Skeletal muscle tissue (tissue), 4 donors: ENCODE data around the gene ETV6. TPM values are rescaled to one million over a fixed set of nuclear protein-coding genes. Genes with fewer than 3 reads are reported as not detected.

Experiments
- H3K27ac ChIP-seq: one replicate; pipeline ENCODE4 v1.7.0; 2013; ENCODE audit warnings: mild to moderate bottlenecking, low read depth, low read length, inconsistent platforms
- H3K27me3 ChIP-seq, 3 donors: one replicate each; pipeline ENCODE4 v1.7.0; 2013; ENCODE audit warnings: low read length in 3 of 3; ENCODE audit not compliant: control insufficient read depth in 3 of 3, insufficient read depth in 3 of 3
- H3K36me3 ChIP-seq, 3 donors: one replicate each; pipeline ENCODE4 v1.7.0; 2013; ENCODE audit warnings: low read length in 3 of 3; ENCODE audit not compliant: control insufficient read depth in 3 of 3, insufficient read depth in 3 of 3
- H3K4me1 ChIP-seq, 3 donors: one replicate each; pipeline ENCODE4 v1.7.0; 2013; ENCODE audit warnings: low read length in 3 of 3, mild to moderate bottlenecking in 3 of 3; ENCODE audit not compliant: control insufficient read depth in 3 of 3, insufficient read depth in 3 of 3
- H3K4me3 ChIP-seq, 3 donors: one replicate each; pipeline ENCODE4 v1.7.0; 2013; ENCODE audit warnings: low read length in 3 of 3
- H3K9ac ChIP-seq, 3 donors: one replicate each; pipeline ENCODE4 v1.7.0; 2013; ENCODE audit warnings: low read length in 3 of 3, mild to moderate bottlenecking in 3 of 3, moderate library complexity in 2 of 3, low read depth in 1 of 3
- H3K9me3 ChIP-seq, 3 donors: one replicate each; pipeline ENCODE4 v1.7.0; 2013; ENCODE audit warnings: low read length in 3 of 3; ENCODE audit not compliant: control insufficient read depth in 3 of 3
- total RNA-seq: library from RNA; depleted of rRNA; stranded (reverse); fragments of >200 nt; gene quantifications from one replicate; pipeline ENCODE4 v1.2.3, GENCODE V29; 2014
- donor health status: Osteomylitis.

ETV6 gene
- total RNA-seq, 1 donor from 2014 or later, result 4.2 TPM

DNA sequence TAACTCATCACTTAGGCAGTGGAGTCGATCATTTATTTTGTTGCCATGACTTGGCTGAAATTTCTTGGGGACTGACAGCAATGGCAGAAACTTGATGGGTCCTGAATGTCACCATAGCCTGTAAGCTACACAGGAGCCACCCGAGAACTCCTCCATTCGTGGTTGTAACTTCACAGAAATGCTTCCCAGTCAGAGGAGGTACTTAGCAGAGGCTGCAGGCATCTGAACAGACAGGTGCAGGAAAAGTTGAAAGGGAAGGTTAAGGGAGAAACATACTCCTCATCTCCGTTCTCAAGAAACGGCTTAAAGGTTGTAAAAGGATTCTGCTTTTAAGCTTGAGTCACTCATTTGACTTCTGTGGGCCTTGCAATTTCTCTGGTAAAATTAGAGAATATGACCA, 47.7 kb downstream of the ETV6 start:
- H3K27ac ChIP-seq, result peak overlapping the region; percentile 4
- H3K9ac ChIP-seq, result no peak overlapping the region
- H3K36me3 ChIP-seq, result no peaks in the 10 kb centered on the region
- no peaks in the 10 kb centered on the region for H3K27me3 ChIP-seq
- no peak overlapping the region for H3K4me3 ChIP-seq
- H3K4me1 ChIP-seq, result peaks cover 4 to 18% (median 11%) of the 10 kb centered on the region in 3 donors
- H3K9me3 ChIP-seq, result no peaks in the 10 kb centered on the region

GRCh38 chr12:11697670-11698387, 48.4 kb downstream of the ETV6 start:
- Histone ChIP-seq H3K27me3 (no peaks in the 10 kb centered on the region), H3K9ac (no peak overlapping the region), H3K36me3 (no peaks in the 10 kb centered on the region), H3K4me1 (peaks cover 4 to 18% (median 11%) of the 10 kb centered on the region in 3 donors), H3K9me3 (no peaks in the 10 kb centered on the region), H3K4me3 (no peak overlapping the region), H3K27ac (peak overlapping the region; percentile 4)

GRCh38 chr12:11698729-11699128, 49.3 kb downstream of the ETV6 start:
- Histone ChIP-seq H3K27me3 (no peaks in the 10 kb centered on the region), H3K9me3 (no peaks in the 10 kb centered on the region), H3K4me1 (peaks cover 4 to 18% (median 11%) of the 10 kb centered on the region in 3 donors), H3K4me3 (no peak overlapping the region), H3K36me3 (no peaks in the 10 kb centered on the region), H3K9ac (no peak overlapping the region), H3K27ac (no peak overlapping the region)

DNA sequence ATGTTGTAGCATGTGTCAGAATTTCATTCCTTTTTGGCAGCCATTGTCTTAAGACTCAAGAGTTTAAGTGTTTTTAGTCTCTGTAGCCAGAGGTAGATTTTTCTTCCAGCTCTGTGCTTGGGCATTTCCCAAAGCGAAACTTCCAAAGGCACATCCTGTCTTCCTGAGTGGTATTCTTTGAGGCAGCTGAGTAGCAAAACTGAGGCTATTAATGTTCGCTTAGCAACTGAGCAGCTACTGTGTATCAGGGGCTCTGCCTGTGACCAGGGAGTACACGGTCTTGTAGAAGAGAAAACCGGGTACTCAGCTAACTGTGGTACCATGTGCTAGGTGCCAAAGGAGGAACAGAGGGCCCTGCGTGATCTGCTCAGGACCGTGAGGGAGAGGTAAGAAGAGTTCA, 52.0 kb downstream of the ETV6 start:
- H3K4me3 ChIP-seq, result no peak overlapping the region
- H3K27me3 ChIP-seq, result no peaks in the 10 kb centered on the region
- no peaks in the 10 kb centered on the region for H3K36me3 ChIP-seq
- peaks cover 0 to 11% (median 6%) of the 10 kb centered on the region in 3 donors for H3K4me1 ChIP-seq
- no peaks in the 10 kb centered on the region for H3K9me3 ChIP-seq
- no peak overlapping the region for H3K27ac ChIP-seq
- H3K9ac ChIP-seq, result no peak overlapping the region

DNA sequence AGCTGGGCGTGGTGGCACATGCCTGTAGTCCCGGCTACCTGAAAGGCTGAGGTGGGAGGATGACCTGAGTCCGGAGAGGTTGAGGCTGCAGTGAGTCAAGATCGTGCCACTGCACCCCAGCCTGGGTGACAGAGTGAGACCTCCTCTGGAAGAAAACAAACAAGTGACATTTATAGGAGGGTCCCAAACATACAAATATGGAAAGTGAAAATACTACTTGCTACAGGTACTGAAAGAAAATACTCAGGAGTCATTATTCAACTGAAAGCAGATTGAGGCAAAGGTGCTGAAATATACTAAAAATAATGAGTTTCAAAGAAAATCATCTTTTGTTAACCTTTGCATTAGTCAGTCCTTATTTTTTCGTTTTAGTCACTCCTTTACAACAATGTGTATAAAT, 53.5 kb downstream of the ETV6 start:
- H3K27me3 ChIP-seq, result no peaks in the 10 kb centered on the region
- no peak overlapping the region for H3K27ac ChIP-seq
- no peak overlapping the region for H3K9ac ChIP-seq
- H3K9me3 ChIP-seq, result no peaks in the 10 kb centered on the region
- no peak overlapping the region for H3K4me3 ChIP-seq
- H3K36me3 ChIP-seq, result no peaks in the 10 kb centered on the region
- peaks cover 0 to 16% (median 7%) of the 10 kb centered on the region in 3 donors for H3K4me1 ChIP-seq

DNA sequence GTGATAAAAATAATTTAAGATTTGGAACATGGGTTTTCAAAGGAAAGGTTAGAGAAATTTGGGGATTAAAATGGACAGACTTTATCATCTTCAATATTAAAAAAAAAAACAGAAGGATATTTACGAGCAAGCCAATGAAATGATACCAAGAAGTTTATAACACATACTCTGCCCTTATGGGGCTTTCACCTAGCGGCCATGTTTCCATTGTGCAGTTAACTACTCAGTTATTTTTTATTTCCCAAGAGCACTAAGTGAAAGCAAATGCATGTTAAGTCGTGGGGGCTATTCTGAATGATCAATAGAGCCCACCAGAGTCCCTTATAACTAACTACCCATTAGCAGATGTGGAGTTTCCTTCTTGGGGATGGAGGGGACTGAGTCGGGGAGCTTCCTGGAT, 53.9 kb downstream of the ETV6 start:
- Histone ChIP-seq H3K9me3 (no peaks in the 10 kb centered on the region), H3K27ac (no peak overlapping the region), H3K36me3 (no peaks in the 10 kb centered on the region), H3K27me3 (no peaks in the 10 kb centered on the region), H3K4me1 (peaks cover 3 to 19% (median 11%) of the 10 kb centered on the region in 3 donors), H3K9ac (no peak overlapping the region), H3K4me3 (no peak overlapping the region)

- H3K9ac ChIP-seq, result no peak overlapping the region
- no peaks in the 10 kb centered on the region for H3K9me3 ChIP-seq
- H3K36me3 ChIP-seq, result no peaks in the 10 kb centered on the region
- no peaks in the 10 kb centered on the region for H3K27me3 ChIP-seq
- no peak overlapping the region for H3K4me3 ChIP-seq
- no peak overlapping the region for H3K27ac ChIP-seq
- peaks cover 6 to 24% (median 15%) of the 10 kb centered on the region in 3 donors for H3K4me1 ChIP-seq
These were observed 54.6 kb downstream of the ETV6 start for GRCh38 chr12:11704089-11704488.

- H3K9ac ChIP-seq, result no peak overlapping the region
- H3K27ac ChIP-seq, result no peak overlapping the region
- H3K9me3 ChIP-seq, result no peaks in the 10 kb centered on the region
- no peak overlapping the region for H3K4me3 ChIP-seq
- peaks cover 6 to 31% (median 16%) of the 10 kb centered on the region in 3 donors for H3K4me1 ChIP-seq
- H3K27me3 ChIP-seq, result no peaks in the 10 kb centered on the region
- no peaks in the 10 kb centered on the region for H3K36me3 ChIP-seq
These were observed 55.5 kb downstream of the ETV6 start for GRCh38 chr12:11705010-11705409.

DNA sequence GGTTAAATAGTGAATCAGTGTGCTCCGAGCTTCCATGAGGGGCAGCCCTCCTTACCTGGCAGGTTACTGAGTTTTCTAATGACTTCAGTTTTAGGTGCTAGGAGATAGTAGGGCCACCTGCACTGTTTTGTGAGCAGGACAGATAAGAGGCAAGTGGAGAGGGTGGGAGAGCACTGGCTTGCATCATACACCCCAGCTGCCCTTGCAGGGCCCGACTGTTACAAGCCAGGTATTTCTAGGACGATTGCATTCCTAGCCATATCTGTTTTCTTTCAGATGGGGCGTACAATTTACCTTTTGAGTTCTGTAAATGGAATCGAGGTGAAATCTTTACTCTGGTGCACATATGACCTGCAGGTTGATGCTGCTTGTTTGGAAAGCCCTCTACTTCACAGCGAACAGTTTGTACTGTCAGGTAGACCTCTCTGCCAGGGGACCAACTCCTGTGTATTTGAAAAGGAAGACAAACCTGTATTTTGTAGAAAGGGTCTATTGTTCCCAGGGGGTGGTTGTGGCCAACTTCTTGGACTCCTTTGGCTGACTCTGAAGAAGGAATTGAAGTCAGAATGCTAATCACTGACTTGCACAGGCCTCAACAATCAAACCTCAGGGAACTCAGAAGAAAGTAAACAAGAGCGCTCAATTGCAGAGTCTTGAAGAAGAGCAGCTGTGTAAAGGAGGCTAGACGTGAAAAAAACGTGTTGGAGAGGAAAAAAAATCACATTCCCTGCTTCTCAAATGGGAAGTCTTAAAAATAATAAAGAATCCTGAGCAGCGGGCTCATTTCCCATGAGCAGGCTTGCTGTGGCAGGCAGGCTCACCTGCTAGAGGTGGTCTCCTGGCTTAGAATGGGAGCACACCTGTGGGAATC, 57.3 kb downstream of the ETV6 start:
- no peaks in the 10 kb centered on the region for H3K9me3 ChIP-seq
- H3K27me3 ChIP-seq, result no peaks in the 10 kb centered on the region
- H3K9ac ChIP-seq, result no peak overlapping the region
- no peak overlapping the region for H3K27ac ChIP-seq
- no peak overlapping the region for H3K4me3 ChIP-seq
- peaks cover 6 to 32% (median 14%) of the 10 kb centered on the region in 3 donors for H3K4me1 ChIP-seq
- H3K36me3 ChIP-seq, result no peaks in the 10 kb centered on the region

GRCh38 chr12:11707535-11707934, 58.1 kb downstream of the ETV6 start:
- H3K27ac ChIP-seq, result no peak overlapping the region
- no peak overlapping the region for H3K9ac ChIP-seq
- no peak overlapping the region for H3K4me3 ChIP-seq
- no peaks in the 10 kb centered on the region for H3K27me3 ChIP-seq
- no peaks in the 10 kb centered on the region for H3K36me3 ChIP-seq
- peaks cover 6 to 29% (median 18%) of the 10 kb centered on the region in 3 donors for H3K4me1 ChIP-seq
- no peaks in the 10 kb centered on the region for H3K9me3 ChIP-seq
